RWPE2 (cell line): ENCODE results near the gene LRRC52.
A peak's percentile ranks its signal among the peaks of the same experiment; 100 is the strongest.
"Not testable (repeated sequence)": the region's sequence is repeated elsewhere in the genome, so short reads cannot be mapped to it uniquely, and the experiment has no call there.

Experiments
- ATAC-seq: fragments of 200-7000 bp; cut with Tn5 transposase; 3 replicates; pipeline ENCODE4 v1.9.1; 2021; ENCODE audit warnings: low read depth
- DNase-seq: peaks from one replicate; pipeline ENCODE4 v3.0.0-alpha.2; 2020; ENCODE audit warnings: low spot score
- H3K27ac ChIP-seq: fragments of 450-650 bp; 2 replicates; pipeline ENCODE4 v1.5.1; 2017; ENCODE audit warnings: mild to moderate bottlenecking; ENCODE audit not compliant: poor library complexity, severe bottlenecking
- H3K27me3 ChIP-seq: fragments of 250-450 bp; sonication (Bioruptor Pico); 2 replicates; pipeline ENCODE4 v1.5.1; 2021; ENCODE audit warnings: mild to moderate bottlenecking, moderate library complexity; ENCODE audit not compliant: insufficient read depth, poor library complexity, severe bottlenecking
- H3K36me3 ChIP-seq: fragments of 250-450 bp; sonication (Bioruptor Pico); 2 replicates; pipeline ENCODE4 v1.5.1; 2020; ENCODE audit warnings: low read depth, mild to moderate bottlenecking, moderate library complexity
- H3K4me1 ChIP-seq: fragments of 250-450 bp; sonication (Bioruptor Pico); 2 replicates; pipeline ENCODE4 v1.5.1; 2021; ENCODE audit warnings: mild to moderate bottlenecking, moderate library complexity; ENCODE audit not compliant: insufficient read depth, poor library complexity, severe bottlenecking
- H3K4me3 ChIP-seq: fragments of 250-450 bp; sonication (Bioruptor Pico); 2 replicates; pipeline ENCODE4 v1.5.1; 2021; ENCODE audit warnings: mild to moderate bottlenecking, moderate library complexity; ENCODE audit not compliant: severe bottlenecking
- H3K9me3 ChIP-seq: fragments of 250-450 bp; sonication (Bioruptor Pico); 2 replicates; pipeline ENCODE4 v1.5.1; 2021; ENCODE audit warnings: mild to moderate bottlenecking, moderate library complexity; ENCODE audit not compliant: severe bottlenecking
- CTCF ChIP-seq: fragments of 450-650 bp; IDR thresholded peaks from one replicate; pipeline ENCODE4 v1.5.1; 2017; ENCODE audit warnings: mild to moderate bottlenecking, moderate library complexity; ENCODE audit not compliant: poor library complexity, severe bottlenecking

LRRC52 gene

GRCh38 chr1:165598676-165599059 is 54.9 kb downstream of the LRRC52 start:
- no peaks in the 10 kb centered on the region for H3K27me3 ChIP-seq
- H3K36me3 ChIP-seq = no peaks in the 10 kb centered on the region
- peak overlapping the region; percentile 45 for H3K4me3 ChIP-seq
- ATAC-seq = no peak
- peak overlapping the region; percentile 70 for H3K27ac ChIP-seq
- DNase-seq = no peak
- H3K4me1 ChIP-seq = peaks cover 9% of the 10 kb centered on the region
- no peaks in the 10 kb centered on the region for H3K9me3 ChIP-seq
- TF ChIP-seq CTCF = no peak

- Histone ChIP-seq H3K9me3 (no peaks in the 10 kb centered on the region), H3K36me3 (no peaks in the 10 kb centered on the region), H3K4me1 (peaks cover 9% of the 10 kb centered on the region), H3K4me3 (no peak overlapping the region), H3K27ac (no peak overlapping the region), H3K27me3 (no peaks in the 10 kb centered on the region)
- ATAC-seq = no peak
- DNase-seq = no peak
- TF ChIP-seq CTCF = no peak
Observed at GRCh38 chr1:165600793-165601192, 57.0 kb downstream of the LRRC52 start.

GRCh38 chr1:165603810-165604209 is 60.0 kb downstream of the LRRC52 start:
- DNase-seq (no peak), ATAC-seq (no peak)
- TF ChIP-seq CTCF = no peak
- H3K27ac ChIP-seq = no peak overlapping the region
- H3K27me3 ChIP-seq = no peaks in the 10 kb centered on the region
- H3K4me1 ChIP-seq = peaks cover under 1% of the 10 kb centered on the region
- H3K36me3 ChIP-seq = no peaks in the 10 kb centered on the region
- no peak overlapping the region for H3K4me3 ChIP-seq
- H3K9me3 ChIP-seq = no peaks in the 10 kb centered on the region

GRCh38 chr1:165605246-165605645 is 61.4 kb downstream of the LRRC52 start:
- ATAC-seq = no peak
- Histone ChIP-seq H3K9me3 (no peaks in the 10 kb centered on the region), H3K27me3 (no peaks in the 10 kb centered on the region), H3K4me3 (no peak overlapping the region), H3K4me1 (no peaks in the 10 kb centered on the region), H3K36me3 (no peaks in the 10 kb centered on the region), H3K27ac (no peak overlapping the region)
- no peak for TF ChIP-seq CTCF
- no peak for DNase-seq

DNA sequence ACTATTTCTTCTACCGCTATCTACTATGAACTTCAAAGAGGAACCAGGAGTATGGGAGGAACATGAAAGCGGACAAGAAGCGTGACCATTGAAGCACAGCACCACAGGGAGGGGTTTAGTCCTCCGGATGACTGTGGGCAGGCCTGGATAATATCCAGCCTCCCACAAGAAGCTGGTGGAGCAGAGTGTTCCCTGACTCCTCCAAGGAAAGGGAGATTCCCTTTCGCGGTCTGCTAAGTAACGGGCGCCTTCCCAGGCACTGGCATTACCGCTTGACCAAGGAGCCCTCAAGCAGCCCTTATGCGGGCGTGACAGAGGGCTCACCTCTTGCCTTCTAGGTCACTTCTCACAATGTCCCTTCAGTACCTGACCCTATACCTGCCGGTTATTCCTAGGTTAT is 62.9 kb downstream of the LRRC52 start:
- not testable (repeated sequence) for H3K27ac ChIP-seq, H3K4me3 ChIP-seq, H3K27me3 ChIP-seq, H3K9me3 ChIP-seq, H3K4me1 ChIP-seq, ATAC-seq, H3K36me3 ChIP-seq, DNase-seq
